HepG2 (cell line): ENCODE results near the gene ATP11A. TPM values are rescaled to one million over a fixed set of nuclear protein-coding genes. Genes with fewer than 3 reads are reported as not detected.
A peak's percentile ranks its signal among the peaks of the same experiment; 100 is the strongest.

Source experiments
- ATAC-seq: fragments of 200-7000 bp; cut with Tn5 transposase; 3 replicates; pipeline ENCODE4 v1.9.1; 2020; ENCODE audit warnings: mild to moderate bottlenecking, moderate library complexity
- BruUV-seq: library from RNA; stranded (reverse); fragments of 400-500 nt; replicated peaks from 2 replicates; lab custom pipeline; 2021; lab: Mats Ljungman, UMichigan
- CTCF ChIA-PET: fragments of 300-600 bp; formaldehyde crosslinking; extraction: SDS; loops from one replicate; lab custom pipeline; 2021; ENCODE audit warnings: low total read pairs, inconsistent platforms, low intra/inter-chr PET ratio; lab: Yijun Ruan, JAX
- POLR2A ChIA-PET: fragments of 350-600 bp; sonication (Branson Sonifier 250); formaldehyde crosslinking; loops from one replicate; lab custom pipeline; 2020; ENCODE audit warnings: antibody characterized with exemption, inconsistent platforms; lab: Yijun Ruan, JAX
- DNase-seq: peaks from one replicate; pipeline ENCODE4 v3.0.0-alpha.2; 2015; ENCODE audit warnings: low spot score
- FAIRE-seq: peaks from 3 replicates; lab custom pipeline; 2011; peaks lifted over from hg19 to GRCh38; lab: Jason Lieb, UNC
- H2AFZ ChIP-seq: one replicate; pipeline ENCODE4 v1.6.1; 2011; ENCODE audit warnings: low read length, inconsistent platforms
- H3K27ac ChIP-seq: fragments of 300-600 bp; 3 replicates; pipeline ENCODE4 v1.8.0; 2011; ENCODE audit warnings: mixed run types, mild to moderate bottlenecking, mixed read lengths, low read length, inconsistent platforms; ENCODE audit not compliant: insufficient read depth; ENCODE audit errors: extremely low read length
- H3K27me3 ChIP-seq, 2 experiments: fragments of 200-600 bp in 1 of 2; 2 replicates in 1 of 2; 3 replicates in 1 of 2; pipeline versions ENCODE4 v1.6.0 to v1.8.0; 2011; ENCODE audit warnings: low read length in 2 of 2, mild to moderate bottlenecking in 2 of 2, moderate library complexity in 2 of 2, inconsistent platforms in 1 of 2; ENCODE audit not compliant: insufficient read depth in 2 of 2, control insufficient read depth in 1 of 2
- H3K36me3 ChIP-seq, 2 experiments: fragments of 200-600 bp in 1 of 2; replicated peaks in 1 of 2; 2 replicates in 1 of 2; 3 replicates in 1 of 2; pipeline versions ENCODE4 v1.5.1 to v1.8.0; 2011; ENCODE audit warnings: low read length in 2 of 2, inconsistent platforms in 1 of 2; ENCODE audit not compliant: insufficient read depth in 2 of 2, control insufficient read depth in 1 of 2
- H3K4me1 ChIP-seq: 2 replicates; pipeline ENCODE4 v1.5.1; 2012; ENCODE audit warnings: low read length, inconsistent platforms; ENCODE audit not compliant: insufficient read depth
- H3K4me2 ChIP-seq: 2 replicates; pipeline ENCODE4 v1.6.0; 2011; ENCODE audit warnings: low read depth, low read length, inconsistent platforms
- H3K4me3 ChIP-seq, 3 experiments: fragments of 200-600 bp in 1 of 3; sonication (generic), shearing (Covaris generic) in 1 of 3; replicated peaks in 1 of 3; 2 replicates each; pipeline ENCODE4 v1.5.1; 2011 to 2016; ENCODE audit warnings: low read length in 3 of 3, inconsistent platforms in 2 of 3, low read depth in 2 of 3, mild to moderate bottlenecking in 2 of 3, control low read depth in 1 of 3, mixed read lengths in 1 of 3; ENCODE audit not compliant: insufficient read depth in 1 of 3
- H3K79me2 ChIP-seq: one replicate; pipeline ENCODE4 v1.6.1; 2011; ENCODE audit warnings: low read length, inconsistent platforms; ENCODE audit not compliant: insufficient read depth
- H3K9ac ChIP-seq: 2 replicates; pipeline ENCODE4 v1.6.0; 2011; ENCODE audit warnings: mild to moderate bottlenecking, low read depth, low read length, inconsistent platforms; ENCODE audit not compliant: insufficient read depth
- H3K9me3 ChIP-seq: 2 replicates; pipeline ENCODE4 v1.5.1; 2012; ENCODE audit warnings: mild to moderate bottlenecking, low read length
- H4K20me1 ChIP-seq: 2 replicates; pipeline ENCODE4 v1.6.0; 2011; ENCODE audit warnings: inconsistent platforms, mild to moderate bottlenecking, low read length, moderate library complexity; ENCODE audit not compliant: insufficient read depth
- AFF4 ChIP-seq: sonication (generic); formaldehyde crosslinking; IDR thresholded peaks from 2 replicates; pipeline ENCODE4 v1.4.0; 2020; ENCODE audit warnings: missing genetic modification reagents
- ATF1 ChIP-seq: IDR thresholded peaks from 2 replicates; pipeline ENCODE4 v1.6.1; 2016; ENCODE audit warnings: mild to moderate bottlenecking, control low read depth
- ELK4 ChIP-seq: sonication (generic); formaldehyde crosslinking; IDR thresholded peaks from 2 replicates; pipeline ENCODE4 v1.9.0; 2021; ENCODE audit warnings: missing genetic modification reagents, borderline replicate concordance
- FOXO1 ChIP-seq: sonication (generic); formaldehyde crosslinking; IDR thresholded peaks from 2 replicates; pipeline ENCODE4 v1.4.0; 2020; ENCODE audit warnings: missing genetic modification reagents
- GZF1 ChIP-seq: sonication (generic); formaldehyde crosslinking; IDR thresholded peaks from 2 replicates; pipeline ENCODE4 v1.5.1; 2020; ENCODE audit warnings: mild to moderate bottlenecking, missing genetic modification reagents
- KLF15 ChIP-seq: sonication (generic); formaldehyde crosslinking; IDR thresholded peaks from 2 replicates; pipeline ENCODE4 v1.8.1; 2023; ENCODE audit warnings: borderline replicate concordance, mild to moderate bottlenecking, inconsistent platforms, missing genetic modification reagents, mixed read lengths
- NFAT5 ChIP-seq: sonication (generic); formaldehyde crosslinking; IDR thresholded peaks from 2 replicates; pipeline ENCODE4 v1.4.0; 2020; ENCODE audit warnings: missing genetic modification reagents
- REPIN1 ChIP-seq: sonication (generic); formaldehyde crosslinking; IDR thresholded peaks from 2 replicates; pipeline ENCODE4 v1.8.0; 2022; ENCODE audit warnings: missing genetic modification reagents, low read depth, mild to moderate bottlenecking, borderline replicate concordance
- ZMAT3 ChIP-seq: sonication (generic); formaldehyde crosslinking; conservative IDR thresholded peaks from 2 replicates; pipeline ENCODE4 v1.7.0; 2021; ENCODE audit warnings: missing genetic modification reagents
- ZNF3 ChIP-seq: IDR thresholded peaks from 2 replicates; pipeline ENCODE4 v1.7.0; 2017; ENCODE audit warnings: inconsistent platforms
- ZNF33B ChIP-seq: sonication (generic); formaldehyde crosslinking; IDR thresholded peaks from 2 replicates; pipeline ENCODE4 v1.5.1; 2020; ENCODE audit warnings: mild to moderate bottlenecking, missing genetic modification reagents
- ZNF460 ChIP-seq: sonication (generic); formaldehyde crosslinking; IDR thresholded peaks from 2 replicates; pipeline ENCODE4 v1.5.1; 2020; ENCODE audit warnings: missing genetic modification reagents, mild to moderate bottlenecking, borderline replicate concordance
- ZNF781 ChIP-seq: sonication (generic); formaldehyde crosslinking; IDR thresholded peaks from 2 replicates; pipeline ENCODE4 v1.5.1; 2020; ENCODE audit warnings: borderline replicate concordance, mild to moderate bottlenecking, missing genetic modification reagents; ENCODE audit errors: not compliant biosample characterization
- WGBS: methylation state at CpG from one replicate; pipeline ENCODE4 v1.1.6; 2017; ENCODE audit warnings: low lambda C conversion rate; 5-methylcytosine and 5-hydroxymethylcytosine counted together
- in situ Hi-C: cut with HindIII; loops from 2 replicates; pipeline ENCODE4 v1.10.0; 2017; ENCODE audit warnings: low pct_unique_long_range_greater_than_20kb; ENCODE audit not compliant: extremely low pct_ligation_motif_present
- intact Hi-C: fragments of 100-400 bp; cut with micrococcal nuclease; formaldehyde crosslinking; loops from one replicate; pipeline ENCODE4 v1.10.0; 2022; ENCODE audit not compliant: unreplicated experiment
- polyA plus RNA-seq, 8 experiments: library from polyadenylated mRNA; depleted of rRNA in 3 of 8; stranded (reverse) in 7 of 8; unstranded in 1 of 8; fragments of >200 nt; fragmentation: Illumina TruSeq in 4 of 8; extraction: Trizol in 4 of 8; gene quantifications; 2 replicates each; pipeline versions ENCODE4 v1.2.1 to v1.2.3, GENCODE V29; 2011 to 2016; ENCODE audit warnings: low read depth in 4 of 8, missing spikeins in 1 of 8, mixed read lengths in 1 of 8; ENCODE audit not compliant: insufficient read depth in 1 of 8
- total RNA-seq, 5 experiments: library from RNA; depleted of rRNA; stranded (reverse); fragments of >200 nt; fragmentation: Illumina TruSeq; extraction: Trizol; gene quantifications; 2 replicates each; pipeline ENCODE4 v1.2.3, GENCODE V29; 2016; ENCODE audit warnings: low read depth in 1 of 5
- TF ChIP-seq, protein P1 (sequence below): sonication (generic); formaldehyde crosslinking; IDR thresholded peaks from 2 replicates; pipeline ENCODE4 v1.9.0; 2021; ENCODE audit warnings: missing genetic modification reagents, mild to moderate bottlenecking, borderline replicate concordance

The ATP11A gene
- total and polyA plus RNA-seq, 2 of the 13 experiments (the other 11 are each of a cell fraction or from before 2014, with no cell fraction given) = 18.4 to 20.1 TPM

DNA sequence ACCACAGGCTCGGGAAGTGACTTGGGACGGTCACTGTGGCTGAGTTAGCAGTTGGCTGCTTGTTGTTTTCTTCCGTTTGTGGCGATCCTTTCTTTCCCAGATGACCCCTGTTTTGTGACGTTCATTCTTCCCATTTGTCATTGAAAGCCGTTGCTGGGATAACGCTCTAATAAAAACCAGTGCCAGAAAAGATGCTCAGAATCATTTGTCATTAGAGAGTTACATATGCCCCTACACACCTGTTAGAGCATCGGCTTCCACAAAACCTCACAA, 239.9 kb downstream of the ATP11A start:
- no TSS peak for BruUV-seq
- no peaks in the 10 kb centered on the region for H3K79me2 ChIP-seq
- DNase-seq (no peak), ATAC-seq (no peak), FAIRE-seq (no peak)
- H3K4me2 ChIP-seq = peak overlapping the region; percentile 77
- H3K36me3 ChIP-seq = no peaks in the 10 kb centered on the region; a peak in 1 of 5 replicates
- CTCF ChIA-PET = no interaction called here
- no peak overlapping the region for H3K9ac ChIP-seq
- intact Hi-C loops = loop anchor here (1.0 to 2.0 kb wide), 2 partner anchors 23 to 36 kb away; no protein-coding TSS in a partner anchor
- no peaks in the 10 kb centered on the region for H3K27me3 ChIP-seq
- H4K20me1 ChIP-seq = no peaks in the 10 kb centered on the region; the same call in 1 of the 2 replicates
- no peak overlapping the region for H2AFZ ChIP-seq
- WGBS = 70% methylated on average over 8 of the region's 8 CpGs
- peaks cover 69% of the 10 kb centered on the region for H3K4me1 ChIP-seq
- peak overlapping the region in 1 of 3 experiments; percentile 56; a peak in 1 of 6 replicates for H3K4me3 ChIP-seq
- H3K9me3 ChIP-seq = 0 out of 2 replicates have a peak, but pooled peaks cover 4% of the 10 kb centered on the region
- POLR2A ChIA-PET = interaction anchor here (1.1 kb wide), 1 partner anchor 27 kb away, joined by 4 read pairs; no protein-coding TSS in a partner anchor
- H3K27ac ChIP-seq = no peak overlapping the region
- in situ Hi-C loops = no loop called here
- TF ChIP-seq KLF15 (no peak), NFAT5 (no peak), ZNF781 (no peak), REPIN1 (CRISPR knock-in tag) (no peak), ATF1 (CRISPR knock-in tag) (no peak), ZMAT3 (CRISPR knock-in tag) (no peak), ZNF33B (no peak), FOXO1 (no peak), ZNF3 (CRISPR knock-in tag) (no peak), ZNF460 (CRISPR knock-in tag) (no peak), ELK4 (no peak), AFF4 (no peak), GZF1 (CRISPR knock-in tag) (no peak)
- TF ChIP-seq, protein P1, sequence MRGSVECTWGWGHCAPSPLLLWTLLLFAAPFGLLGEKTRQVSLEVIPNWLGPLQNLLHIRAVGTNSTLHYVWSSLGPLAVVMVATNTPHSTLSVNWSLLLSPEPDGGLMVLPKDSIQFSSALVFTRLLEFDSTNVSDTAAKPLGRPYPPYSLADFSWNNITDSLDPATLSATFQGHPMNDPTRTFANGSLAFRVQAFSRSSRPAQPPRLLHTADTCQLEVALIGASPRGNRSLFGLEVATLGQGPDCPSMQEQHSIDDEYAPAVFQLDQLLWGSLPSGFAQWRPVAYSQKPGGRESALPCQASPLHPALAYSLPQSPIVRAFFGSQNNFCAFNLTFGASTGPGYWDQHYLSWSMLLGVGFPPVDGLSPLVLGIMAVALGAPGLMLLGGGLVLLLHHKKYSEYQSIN = no peak
